ENCODE results near the gene SIRT4. TPM values are rescaled to one million over a fixed set of nuclear protein-coding genes. Genes with fewer than 3 reads are reported as not detected.

SIRT4 gene
- total and polyA plus RNA-seq, 2 of the 8 experiments (the other 6 are each of a cell fraction or from before 2014, with no cell fraction given) = 3.8 to 4.1 TPM

GRCh38 chr12:120324841-120325417 is 22.8 kb downstream of the SIRT4 start:
- H3K36me3 ChIP-seq (ENCODE audit: control insufficient read depth in 2 of 4, insufficient read depth in 4 of 4, low read length in 3 of 4) = no peaks in the 10 kb centered on the region
- H3K9me3 ChIP-seq (ENCODE audit: insufficient read depth in 2 of 2, low read depth in 1 of 2, low read length in 1 of 2) = no peaks in the 10 kb centered on the region
- H2BK20ac ChIP-seq (ENCODE audit: low read length) = no peak overlapping the region
- no peak overlapping the region for H2AFZ ChIP-seq (ENCODE audit: low read length)
- FAIRE-seq (no peak), DNase-seq (ENCODE audit: low read depth in 1 of 2, low spot score in 2 of 2) (no peak)
- H2BK15ac ChIP-seq (ENCODE audit: low read length) = no peak overlapping the region
- H4K20me1 ChIP-seq (replicated peaks in 1 of 2; ENCODE audit: control insufficient read depth in 1 of 2, insufficient read depth in 2 of 2, low read length in 2 of 2) = no peaks in the 10 kb centered on the region
- H3K79me1 ChIP-seq (ENCODE audit: low read depth, low read length) = no peaks in the 10 kb centered on the region
- H3K27me3 ChIP-seq (replicated peaks in 1 of 4; ENCODE audit: control insufficient read depth in 3 of 4, extremely low read depth in 1 of 4, insufficient read depth in 3 of 4, low read length in 3 of 4) = no peaks in the 10 kb centered on the region
- no peak overlapping the region for H3K4me2 ChIP-seq (ENCODE audit: insufficient read depth in 1 of 2, low read depth in 2 of 2, low read length in 2 of 2)
- no peak overlapping the region for H3K18ac ChIP-seq (ENCODE audit: extremely low read depth, low read length)
- no peak overlapping the region for H4K8ac ChIP-seq (ENCODE audit: extremely low read depth, insufficient read depth, low read length)
- WGBS, 2 experiments (ENCODE audit: extremely low coverage in 1 of 2, insufficient coverage in 1 of 2, insufficient read length in 1 of 2, insufficient replicate concordance in 2 of 2, low coverage in 1 of 2, low lambda C conversion rate in 2 of 2, missing lambda C conversion rate in 1 of 2) = 71% methylated on average over 9 of the region's 9 CpGs; no CpG with 5 or more reads in 1 of the 2 experiments
- no peak overlapping the region for H3K14ac ChIP-seq (ENCODE audit: insufficient read length)
- H2BK12ac ChIP-seq (ENCODE audit: low read depth, low read length) = no peak overlapping the region
- no peak overlapping the region for H4K91ac ChIP-seq (replicated peaks; ENCODE audit: insufficient read length, low read length)
- no peak overlapping the region for H3K23ac ChIP-seq (ENCODE audit: insufficient read length)
- POLR2A ChIA-PET (ENCODE audit: partially characterized antibody) = interaction anchor here (0.6 to 1.7 kb wide), 7 partner anchors 11 to 133 kb away, joined by 3 to 6 read pairs (median 3); partner anchors contain the start of genes RNU4-1 and RPLP0
- H3K4me1 ChIP-seq (replicated peaks in 1 of 4; ENCODE audit: control insufficient read depth in 3 of 4, insufficient read depth in 4 of 4, low read length in 3 of 4) = peaks cover 0 to 1% (median 0%) of the 10 kb centered on the region in 4 experiments; a peak in 1 of 7 replicates
- H3K27ac ChIP-seq (ENCODE audit: low read depth, low read length) = no peak overlapping the region
- H2AK5ac ChIP-seq (ENCODE audit: low read depth, low read length) = no peak overlapping the region
- no peak overlapping the region for H4K5ac ChIP-seq (ENCODE audit: insufficient read length, low read depth, low read length)
- H3K4me3 ChIP-seq (ENCODE audit: extremely low read depth in 1 of 4, insufficient read depth in 2 of 4, low read depth in 3 of 4, low read length in 4 of 4) = no peak overlapping the region
- H3K56ac ChIP-seq (replicated peaks; ENCODE audit: insufficient read length, low read depth, low read length) = no peak overlapping the region
- no peak overlapping the region for H2BK5ac ChIP-seq (ENCODE audit: low read depth, low read length)
- no peaks in the 10 kb centered on the region for H3K79me2 ChIP-seq (ENCODE audit: control insufficient read depth in 1 of 2, insufficient read depth in 2 of 2, low read length in 2 of 2)
- H3K23me2 ChIP-seq (ENCODE audit: low read depth, low read length) = no peaks in the 10 kb centered on the region
- CTCF ChIA-PET (ENCODE audit: partially characterized antibody) = interaction anchor here (0.6 to 6.6 kb wide), 14 partner anchors 10 to 647 kb away, joined by 3 to 61 read pairs (median 4); no protein-coding TSS in a partner anchor
- no peak overlapping the region for H3K4ac ChIP-seq (replicated peaks; ENCODE audit: insufficient read length, low read depth, low read length)
- H3K9ac ChIP-seq (replicated peaks in 1 of 4; ENCODE audit: extremely low read depth in 1 of 4, low read depth in 3 of 4, low read length in 3 of 4) = no peak overlapping the region
- no peak overlapping the region for H2BK120ac ChIP-seq (replicated peaks; ENCODE audit: low read depth, low read length)
- TF ChIP-seq BCL11A (IDR thresholded peaks at IDR 0.05; ENCODE audit: low read depth in 2 of 2, low read length in 2 of 2) (no peak), RAD21 (IDR thresholded peaks at IDR 0.05 in 1 of 2, conservative IDR thresholded peaks at IDR 0.05 in 1 of 2; ENCODE audit: low read depth in 2 of 2, low read length in 2 of 2) (no peak), KDM4A (IDR thresholded peaks at IDR 0.05; ENCODE audit: low read depth, low read length, severe bottlenecking) (no peak), RBBP5 (IDR thresholded peaks at IDR 0.05; ENCODE audit: borderline replicate concordance, low read depth, low read length) (no peak), JUN (IDR thresholded peaks at IDR 0.05; ENCODE audit: low read depth, low read length) (no peak), RXRA (IDR thresholded peaks at IDR 0.05; ENCODE audit: insufficient read depth, low read depth, low read length) (no peak), TAF1 (IDR thresholded peaks at IDR 0.05; ENCODE audit: low read depth, low read length) (no peak), KDM5A (IDR thresholded peaks at IDR 0.05; ENCODE audit: low read length) (no peak), SP4 (IDR thresholded peaks at IDR 0.05; ENCODE audit: low read length) (no peak), POLR2AphosphoS5 (IDR thresholded peaks at IDR 0.05; ENCODE audit: low read depth, low read length) (no peak)
- TF ChIP-seq, protein P1, sequence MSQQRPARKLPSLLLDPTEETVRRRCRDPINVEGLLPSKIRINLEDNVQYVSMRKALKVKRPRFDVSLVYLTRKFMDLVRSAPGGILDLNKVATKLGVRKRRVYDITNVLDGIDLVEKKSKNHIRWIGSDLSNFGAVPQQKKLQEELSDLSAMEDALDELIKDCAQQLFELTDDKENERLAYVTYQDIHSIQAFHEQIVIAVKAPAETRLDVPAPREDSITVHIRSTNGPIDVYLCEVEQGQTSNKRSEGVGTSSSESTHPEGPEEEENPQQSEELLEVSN (IDR thresholded peaks at IDR 0.05) = no peak

Measured in H1 (cell line).